GM23338 (cell line): ENCODE data around the gene DDX24. TPM values are rescaled to one million over a fixed set of nuclear protein-coding genes. Genes with fewer than 3 reads are reported as not detected.

Source experiments
- CREB1 ChIP-seq: fragments of 250-450 bp; sonication (Bioruptor Pico); IDR thresholded peaks from 2 replicates; pipeline ENCODE4 v1.5.0; 2020; ENCODE audit warnings: low read depth, mild to moderate bottlenecking, moderate library complexity
- EZH2 ChIP-seq: fragments of 200-600 bp; sonication (generic); IDR thresholded peaks from one replicate; pipeline ENCODE4 v1.8.0; 2017; ENCODE audit warnings: antibody characterized with exemption, mild to moderate bottlenecking, low read depth; ENCODE audit not compliant: unreplicated experiment
- JUNB ChIP-seq: IDR thresholded peaks from one replicate; pipeline ENCODE4 v1.6.1; 2016; ENCODE audit warnings: antibody characterized with exemption; ENCODE audit not compliant: unreplicated experiment
- POLR2AphosphoS5 ChIP-seq: IDR thresholded peaks from 2 replicates; pipeline ENCODE4 v1.6.1; 2016; ENCODE audit warnings: antibody characterized with exemption, low read depth
- REST ChIP-seq: IDR thresholded peaks from one replicate; pipeline ENCODE4 v1.6.1; 2018; ENCODE audit warnings: antibody characterized with exemption; ENCODE audit not compliant: unreplicated experiment
- ZNF331 ChIP-seq: fragments of 250-450 bp; sonication (Bioruptor Pico); IDR thresholded peaks from 2 replicates; pipeline ENCODE4 v1.5.0; 2020; ENCODE audit warnings: low read depth, mild to moderate bottlenecking, moderate library complexity
- ZNF462 ChIP-seq: fragments of 250-450 bp; sonication (Bioruptor Pico); IDR thresholded peaks from 2 replicates; pipeline ENCODE4 v1.5.0; 2020; ENCODE audit warnings: mild to moderate bottlenecking, moderate library complexity
- polyA plus RNA-seq: library from polyadenylated mRNA; unstranded; fragments of >200 nt; fragmentation: Nextera tagmentation; extraction: Ambion mirVana; gene quantifications from 2 replicates; pipeline ENCODE4 v1.2.1, GENCODE V29; 2016
- total RNA-seq: library from RNA; depleted of rRNA; stranded (reverse); fragments of >200 nt; shearing (Covaris generic); gene quantifications from 2 replicates; pipeline ENCODE4 v1.2.3, GENCODE V29; 2014

Gene DDX24
- total and polyA plus RNA-seq, 2 experiments from 2014 or later, result 150 to 265 TPM

- TF ChIP-seq ZNF462 (CRISPR knock-in tag), result no peak
- no peak for TF ChIP-seq CREB1 (CRISPR knock-in tag)
- no peak for TF ChIP-seq JUNB
- TF ChIP-seq ZNF331 (CRISPR knock-in tag), result no peak
- no peak for TF ChIP-seq EZH2
- TF ChIP-seq POLR2AphosphoS5, result no peak
- no peak for TF ChIP-seq REST
Measured at GRCh38 chr14:94000267-94000666, 80.7 kb downstream of the DDX24 start (continued).
